ENCODE measurements around the gene ZNF554.

DNA sequence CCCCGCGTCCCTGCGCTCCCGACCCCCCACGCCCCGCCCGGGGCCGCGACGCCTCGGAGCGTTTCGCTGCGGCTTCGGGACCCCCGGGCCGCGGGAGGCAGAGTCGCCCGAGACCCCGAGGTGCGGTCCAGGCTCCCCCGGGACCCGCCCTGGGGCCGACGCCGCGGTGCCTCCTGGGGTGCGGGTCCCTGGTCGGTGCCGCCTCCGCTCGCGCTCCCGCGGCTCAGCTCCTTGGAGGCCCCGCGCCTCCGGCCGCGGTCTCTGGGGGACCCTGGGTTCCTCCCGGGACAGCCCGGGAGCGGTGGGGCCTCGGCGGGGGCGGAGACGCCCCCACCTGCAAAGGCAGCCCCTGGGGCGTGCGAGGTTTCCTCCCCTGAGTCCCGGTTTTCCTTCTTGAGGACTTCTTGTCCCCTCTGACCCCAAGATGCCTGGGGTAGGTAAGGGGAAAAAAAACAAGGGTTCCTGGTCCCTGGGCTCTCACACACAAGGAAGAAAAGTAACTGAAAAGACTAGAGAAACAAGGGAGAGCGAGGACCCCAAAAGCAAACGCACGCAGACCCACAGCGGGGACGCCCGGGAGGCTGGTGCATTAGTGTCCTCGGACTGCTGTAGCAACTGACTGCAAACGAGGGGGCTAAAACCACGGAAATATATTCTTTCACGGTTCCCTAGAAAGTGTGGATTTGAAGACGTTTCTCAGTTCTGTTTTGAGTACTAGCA is 22.3 kb downstream of the ZNF554 start:
- TF ChIP-seq, protein P1, sequence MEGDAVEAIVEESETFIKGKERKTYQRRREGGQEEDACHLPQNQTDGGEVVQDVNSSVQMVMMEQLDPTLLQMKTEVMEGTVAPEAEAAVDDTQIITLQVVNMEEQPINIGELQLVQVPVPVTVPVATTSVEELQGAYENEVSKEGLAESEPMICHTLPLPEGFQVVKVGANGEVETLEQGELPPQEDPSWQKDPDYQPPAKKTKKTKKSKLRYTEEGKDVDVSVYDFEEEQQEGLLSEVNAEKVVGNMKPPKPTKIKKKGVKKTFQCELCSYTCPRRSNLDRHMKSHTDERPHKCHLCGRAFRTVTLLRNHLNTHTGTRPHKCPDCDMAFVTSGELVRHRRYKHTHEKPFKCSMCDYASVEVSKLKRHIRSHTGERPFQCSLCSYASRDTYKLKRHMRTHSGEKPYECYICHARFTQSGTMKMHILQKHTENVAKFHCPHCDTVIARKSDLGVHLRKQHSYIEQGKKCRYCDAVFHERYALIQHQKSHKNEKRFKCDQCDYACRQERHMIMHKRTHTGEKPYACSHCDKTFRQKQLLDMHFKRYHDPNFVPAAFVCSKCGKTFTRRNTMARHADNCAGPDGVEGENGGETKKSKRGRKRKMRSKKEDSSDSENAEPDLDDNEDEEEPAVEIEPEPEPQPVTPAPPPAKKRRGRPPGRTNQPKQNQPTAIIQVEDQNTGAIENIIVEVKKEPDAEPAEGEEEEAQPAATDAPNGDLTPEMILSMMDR (IDR thresholded peaks at IDR 0.05; ENCODE audit: insufficient read depth, low read length), result no peak
- TF ChIP-seq POLR2AphosphoS5 (IDR thresholded peaks at IDR 0.05; ENCODE audit: low read depth) (no peak), GABPA (IDR thresholded peaks at IDR 0.05; ENCODE audit: low read depth) (no peak), SPI1 (IDR thresholded peaks at IDR 0.05; ENCODE audit: borderline replicate concordance, low read depth) (no peak)
- TF ChIP-seq, protein P2, sequence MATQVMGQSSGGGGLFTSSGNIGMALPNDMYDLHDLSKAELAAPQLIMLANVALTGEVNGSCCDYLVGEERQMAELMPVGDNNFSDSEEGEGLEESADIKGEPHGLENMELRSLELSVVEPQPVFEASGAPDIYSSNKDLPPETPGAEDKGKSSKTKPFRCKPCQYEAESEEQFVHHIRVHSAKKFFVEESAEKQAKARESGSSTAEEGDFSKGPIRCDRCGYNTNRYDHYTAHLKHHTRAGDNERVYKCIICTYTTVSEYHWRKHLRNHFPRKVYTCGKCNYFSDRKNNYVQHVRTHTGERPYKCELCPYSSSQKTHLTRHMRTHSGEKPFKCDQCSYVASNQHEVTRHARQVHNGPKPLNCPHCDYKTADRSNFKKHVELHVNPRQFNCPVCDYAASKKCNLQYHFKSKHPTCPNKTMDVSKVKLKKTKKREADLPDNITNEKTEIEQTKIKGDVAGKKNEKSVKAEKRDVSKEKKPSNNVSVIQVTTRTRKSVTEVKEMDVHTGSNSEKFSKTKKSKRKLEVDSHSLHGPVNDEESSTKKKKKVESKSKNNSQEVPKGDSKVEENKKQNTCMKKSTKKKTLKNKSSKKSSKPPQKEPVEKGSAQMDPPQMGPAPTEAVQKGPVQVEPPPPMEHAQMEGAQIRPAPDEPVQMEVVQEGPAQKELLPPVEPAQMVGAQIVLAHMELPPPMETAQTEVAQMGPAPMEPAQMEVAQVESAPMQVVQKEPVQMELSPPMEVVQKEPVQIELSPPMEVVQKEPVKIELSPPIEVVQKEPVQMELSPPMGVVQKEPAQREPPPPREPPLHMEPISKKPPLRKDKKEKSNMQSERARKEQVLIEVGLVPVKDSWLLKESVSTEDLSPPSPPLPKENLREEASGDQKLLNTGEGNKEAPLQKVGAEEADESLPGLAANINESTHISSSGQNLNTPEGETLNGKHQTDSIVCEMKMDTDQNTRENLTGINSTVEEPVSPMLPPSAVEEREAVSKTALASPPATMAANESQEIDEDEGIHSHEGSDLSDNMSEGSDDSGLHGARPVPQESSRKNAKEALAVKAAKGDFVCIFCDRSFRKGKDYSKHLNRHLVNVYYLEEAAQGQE (IDR thresholded peaks at IDR 0.05; ENCODE audit: insufficient replicate concordance, low read depth), result no peak
